ENCODE data around the gene CA11. TPM values are rescaled to one million over a fixed set of nuclear protein-coding genes. Genes with fewer than 3 reads are reported as not detected.

CA11 gene
- total and polyA plus RNA-seq, 9 of the 15 experiments (the other 6 are each of a cell fraction or from before 2014, with no cell fraction given): 2.9 to 19.9 (median 8.3) TPM

DNA sequence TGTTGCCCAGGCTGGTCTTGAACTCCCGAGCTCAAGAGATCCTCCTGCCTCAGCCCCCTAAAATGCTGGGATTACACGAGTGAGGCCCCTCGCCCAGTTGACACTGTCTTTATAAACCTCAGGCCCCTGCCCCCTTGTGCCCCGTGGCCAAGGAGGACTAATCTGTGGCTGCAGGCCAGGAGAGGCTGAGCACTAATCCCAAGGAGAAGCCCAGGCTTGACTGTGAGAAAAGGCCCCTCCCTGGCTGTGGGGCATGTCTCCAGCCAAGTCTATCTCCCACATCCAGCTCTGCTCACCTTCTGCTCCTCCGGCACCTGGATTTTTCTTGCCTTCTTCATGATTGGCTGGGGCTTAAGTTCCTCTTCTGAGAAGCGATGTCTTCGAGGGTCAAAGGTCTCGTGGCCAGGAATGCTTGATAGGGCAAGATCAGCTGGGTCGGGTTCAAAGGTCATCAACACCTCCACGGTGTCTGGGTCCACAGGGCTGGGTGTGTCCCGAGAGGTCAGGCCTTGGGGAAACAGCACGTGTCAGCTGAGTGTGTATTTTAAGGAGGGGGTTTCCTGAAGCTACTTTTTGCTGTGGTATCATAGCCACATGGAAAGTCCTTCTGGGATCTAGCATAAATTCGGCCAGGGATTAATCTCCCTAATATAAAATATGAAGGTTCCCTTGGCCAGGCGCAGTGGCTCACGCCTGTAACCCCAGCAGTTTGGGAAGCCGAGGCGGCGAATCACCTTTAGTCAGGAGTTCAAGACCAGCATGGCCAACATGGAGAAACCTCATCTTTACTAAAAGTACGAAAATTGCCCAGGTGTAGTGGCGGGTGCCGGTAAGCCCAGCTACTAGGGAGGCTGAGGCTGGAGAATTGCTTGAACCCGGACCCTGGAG, 12.6 kb downstream of the CA11 start (continued):
- no peak for TF ChIP-seq EHMT2 (IDR thresholded peaks at IDR 0.05)
- TF ChIP-seq, protein P1, sequence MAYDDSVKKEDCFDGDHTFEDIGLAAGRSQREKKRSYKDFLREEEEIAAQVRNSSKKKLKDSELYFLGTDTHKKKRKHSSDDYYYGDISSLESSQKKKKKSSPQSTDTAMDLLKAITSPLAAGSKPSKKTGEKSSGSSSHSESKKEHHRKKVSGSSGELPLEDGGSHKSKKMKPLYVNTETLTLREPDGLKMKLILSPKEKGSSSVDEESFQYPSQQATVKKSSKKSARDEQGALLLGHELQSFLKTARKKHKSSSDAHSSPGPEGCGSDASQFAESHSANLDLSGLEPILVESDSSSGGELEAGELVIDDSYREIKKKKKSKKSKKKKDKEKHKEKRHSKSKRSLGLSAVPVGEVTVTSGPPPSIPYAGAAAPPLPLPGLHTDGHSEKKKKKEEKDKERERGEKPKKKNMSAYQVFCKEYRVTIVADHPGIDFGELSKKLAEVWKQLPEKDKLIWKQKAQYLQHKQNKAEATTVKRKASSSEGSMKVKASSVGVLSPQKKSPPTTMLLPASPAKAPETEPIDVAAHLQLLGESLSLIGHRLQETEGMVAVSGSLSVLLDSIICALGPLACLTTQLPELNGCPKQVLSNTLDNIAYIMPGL (CRISPR knock-in tag; IDR thresholded peaks at IDR 0.05): no peak
- TF ChIP-seq DACH1 (IDR thresholded peaks at IDR 0.05; ENCODE audit: partially characterized antibody): peak; percentile 96
- TF ChIP-seq, protein P2, sequence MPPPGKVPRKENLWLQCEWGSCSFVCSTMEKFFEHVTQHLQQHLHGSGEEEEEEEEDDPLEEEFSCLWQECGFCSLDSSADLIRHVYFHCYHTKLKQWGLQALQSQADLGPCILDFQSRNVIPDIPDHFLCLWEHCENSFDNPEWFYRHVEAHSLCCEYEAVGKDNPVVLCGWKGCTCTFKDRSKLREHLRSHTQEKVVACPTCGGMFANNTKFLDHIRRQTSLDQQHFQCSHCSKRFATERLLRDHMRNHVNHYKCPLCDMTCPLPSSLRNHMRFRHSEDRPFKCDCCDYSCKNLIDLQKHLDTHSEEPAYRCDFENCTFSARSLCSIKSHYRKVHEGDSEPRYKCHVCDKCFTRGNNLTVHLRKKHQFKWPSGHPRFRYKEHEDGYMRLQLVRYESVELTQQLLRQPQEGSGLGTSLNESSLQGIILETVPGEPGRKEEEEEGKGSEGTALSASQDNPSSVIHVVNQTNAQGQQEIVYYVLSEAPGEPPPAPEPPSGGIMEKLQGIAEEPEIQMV (tag; conservative IDR thresholded peaks at IDR 0.05; ENCODE audit: low read depth): 0 out of 2 replicates have a peak, but pooled peaks have one; percentile 52
- TF ChIP-seq ZBTB17 (CRISPR knock-in tag; IDR thresholded peaks at IDR 0.05): no peak
- TF ChIP-seq, protein P3, sequence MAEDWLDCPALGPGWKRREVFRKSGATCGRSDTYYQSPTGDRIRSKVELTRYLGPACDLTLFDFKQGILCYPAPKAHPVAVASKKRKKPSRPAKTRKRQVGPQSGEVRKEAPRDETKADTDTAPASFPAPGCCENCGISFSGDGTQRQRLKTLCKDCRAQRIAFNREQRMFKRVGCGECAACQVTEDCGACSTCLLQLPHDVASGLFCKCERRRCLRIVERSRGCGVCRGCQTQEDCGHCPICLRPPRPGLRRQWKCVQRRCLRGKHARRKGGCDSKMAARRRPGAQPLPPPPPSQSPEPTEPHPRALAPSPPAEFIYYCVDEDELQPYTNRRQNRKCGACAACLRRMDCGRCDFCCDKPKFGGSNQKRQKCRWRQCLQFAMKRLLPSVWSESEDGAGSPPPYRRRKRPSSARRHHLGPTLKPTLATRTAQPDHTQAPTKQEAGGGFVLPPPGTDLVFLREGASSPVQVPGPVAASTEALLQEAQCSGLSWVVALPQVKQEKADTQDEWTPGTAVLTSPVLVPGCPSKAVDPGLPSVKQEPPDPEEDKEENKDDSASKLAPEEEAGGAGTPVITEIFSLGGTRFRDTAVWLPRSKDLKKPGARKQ (CRISPR knock-in tag; IDR thresholded peaks at IDR 0.05): no peak
- no peak for TF ChIP-seq HLTF (IDR thresholded peaks at IDR 0.05)
- no peak for TF ChIP-seq RBM15 (IDR thresholded peaks at IDR 0.05; ENCODE audit: insufficient read depth, low read length)
- TF ChIP-seq, protein P4, sequence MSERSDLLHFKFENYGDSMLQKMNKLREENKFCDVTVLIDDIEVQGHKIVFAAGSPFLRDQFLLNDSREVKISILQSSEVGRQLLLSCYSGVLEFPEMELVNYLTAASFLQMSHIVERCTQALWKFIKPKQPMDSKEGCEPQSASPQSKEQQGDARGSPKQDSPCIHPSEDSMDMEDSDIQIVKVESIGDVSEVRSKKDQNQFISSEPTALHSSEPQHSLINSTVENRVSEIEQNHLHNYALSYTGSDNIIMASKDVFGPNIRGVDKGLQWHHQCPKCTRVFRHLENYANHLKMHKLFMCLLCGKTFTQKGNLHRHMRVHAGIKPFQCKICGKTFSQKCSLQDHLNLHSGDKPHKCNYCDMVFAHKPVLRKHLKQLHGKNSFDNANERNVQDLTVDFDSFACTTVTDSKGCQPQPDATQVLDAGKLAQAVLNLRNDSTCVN (CRISPR knock-in tag; IDR thresholded peaks at IDR 0.05): no peak
- peak in 1 of 2 experiments; percentile 38; a peak in 1 of 4 replicates for TF ChIP-seq SIN3A (IDR thresholded peaks at IDR 0.05; ENCODE audit: borderline replicate concordance in 2 of 2, control insufficient read depth in 1 of 2, low read depth in 2 of 2, low read length in 2 of 2)
- TF ChIP-seq MYBL2 (IDR thresholded peaks at IDR 0.05; ENCODE audit: low read depth): no peak
- TF ChIP-seq MYBL2 (CRISPR knock-in tag; IDR thresholded peaks at IDR 0.05; ENCODE audit: borderline replicate concordance): no peak
- TF ChIP-seq LARP7 (IDR thresholded peaks at IDR 0.05): no peak
- TF ChIP-seq RB1 (IDR thresholded peaks at IDR 0.05; ENCODE audit: low read depth): no peak; the same call in 1 of the 2 replicates
- TF ChIP-seq SMARCE1 (IDR thresholded peaks at IDR 0.05): no peak
- no peak for TF ChIP-seq ZC3H11A (IDR thresholded peaks at IDR 0.05; ENCODE audit: low read depth, low read length)
- TF ChIP-seq, protein P5, sequence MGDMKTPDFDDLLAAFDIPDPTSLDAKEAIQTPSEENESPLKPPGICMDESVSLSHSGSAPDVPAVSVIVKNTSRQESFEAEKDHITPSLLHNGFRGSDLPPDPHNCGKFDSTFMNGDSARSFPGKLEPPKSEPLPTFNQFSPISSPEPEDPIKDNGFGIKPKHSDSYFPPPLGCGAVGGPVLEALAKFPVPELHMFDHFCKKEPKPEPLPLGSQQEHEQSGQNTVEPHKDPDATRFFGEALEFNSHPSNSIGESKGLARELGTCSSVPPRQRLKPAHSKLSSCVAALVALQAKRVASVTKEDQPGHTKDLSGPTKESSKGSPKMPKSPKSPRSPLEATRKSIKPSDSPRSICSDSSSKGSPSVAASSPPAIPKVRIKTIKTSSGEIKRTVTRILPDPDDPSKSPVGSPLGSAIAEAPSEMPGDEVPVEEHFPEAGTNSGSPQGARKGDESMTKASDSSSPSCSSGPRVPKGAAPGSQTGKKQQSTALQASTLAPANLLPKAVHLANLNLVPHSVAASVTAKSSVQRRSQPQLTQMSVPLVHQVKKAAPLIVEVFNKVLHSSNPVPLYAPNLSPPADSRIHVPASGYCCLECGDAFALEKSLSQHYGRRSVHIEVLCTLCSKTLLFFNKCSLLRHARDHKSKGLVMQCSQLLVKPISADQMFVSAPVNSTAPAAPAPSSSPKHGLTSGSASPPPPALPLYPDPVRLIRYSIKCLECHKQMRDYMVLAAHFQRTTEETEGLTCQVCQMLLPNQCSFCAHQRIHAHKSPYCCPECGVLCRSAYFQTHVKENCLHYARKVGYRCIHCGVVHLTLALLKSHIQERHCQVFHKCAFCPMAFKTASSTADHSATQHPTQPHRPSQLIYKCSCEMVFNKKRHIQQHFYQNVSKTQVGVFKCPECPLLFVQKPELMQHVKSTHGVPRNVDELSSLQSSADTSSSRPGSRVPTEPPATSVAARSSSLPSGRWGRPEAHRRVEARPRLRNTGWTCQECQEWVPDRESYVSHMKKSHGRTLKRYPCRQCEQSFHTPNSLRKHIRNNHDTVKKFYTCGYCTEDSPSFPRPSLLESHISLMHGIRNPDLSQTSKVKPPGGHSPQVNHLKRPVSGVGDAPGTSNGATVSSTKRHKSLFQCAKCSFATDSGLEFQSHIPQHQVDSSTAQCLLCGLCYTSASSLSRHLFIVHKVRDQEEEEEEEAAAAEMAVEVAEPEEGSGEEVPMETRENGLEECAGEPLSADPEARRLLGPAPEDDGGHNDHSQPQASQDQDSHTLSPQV (IDR thresholded peaks at IDR 0.05): peak; percentile 90

All from K562 (cell line).